Activated B cell treated with CpG ODN at 0.5 μM for 24 hours (primary cell): ENCODE results near the gene TCERG1. TPM values are rescaled to one million over a fixed set of nuclear protein-coding genes. Genes with fewer than 3 reads are reported as not detected.

Source experiments
- ATAC-seq: fragments of 200-7000 bp; cut with Tn5 transposase; one replicate; pipeline ENCODE4 v1.10.0; 2021; ENCODE audit warnings: low read depth, mild to moderate bottlenecking, moderate library complexity
- CTCF ChIA-PET: fragments of 350-600 bp; sonication (Branson Sonifier 250); formaldehyde crosslinking; loops from one replicate; lab custom pipeline; 2021; ENCODE audit warnings: antibody characterized with exemption; lab: Charles Lee
- POLR2A ChIA-PET: fragments of 350-600 bp; sonication (Branson Sonifier 250); formaldehyde crosslinking; loops from one replicate; lab custom pipeline; 2021; ENCODE audit warnings: antibody characterized with exemption; lab: Charles Lee
- DNase-seq: peaks from one replicate; pipeline ENCODE4 v3.0.0; 2022
- H3K27ac Mint-ChIP-seq: one replicate; pipeline ENCODE4 v1.8.0; 2020; ENCODE audit warnings: mixed read lengths
- H3K27me3 Mint-ChIP-seq: one replicate; pipeline ENCODE4 v1.8.0; 2021; ENCODE audit warnings: mixed read lengths
- H3K36me3 Mint-ChIP-seq: one replicate; pipeline ENCODE4 v1.8.0; 2021; ENCODE audit warnings: low read depth, mixed read lengths
- H3K4me1 Mint-ChIP-seq: one replicate; pipeline ENCODE4 v1.8.0; 2021; ENCODE audit warnings: mixed read lengths
- H3K4me3 Mint-ChIP-seq: one replicate; pipeline ENCODE4 v1.8.0; 2020; ENCODE audit warnings: mild to moderate bottlenecking, mixed read lengths
- H3K9me3 Mint-ChIP-seq: one replicate; pipeline ENCODE4 v1.8.0; 2020; ENCODE audit warnings: mixed read lengths
- intact Hi-C: fragments of 100-400 bp; cut with micrococcal nuclease; formaldehyde crosslinking; loops from one replicate; pipeline ENCODE4 v1.15.1; 2024
- total RNA-seq: library from RNA; stranded (reverse); gene quantifications from 2 replicates; pipeline ENCODE4 v1.2.3, GENCODE V29; 2022
- TF ChIP-seq, protein P1 (sequence below): fragments of 200-600 bp; IDR thresholded peaks from one replicate; pipeline ENCODE4 v1.8.0; 2022; ENCODE audit warnings: antibody characterized with exemption, mild to moderate bottlenecking

Gene TCERG1
- total RNA-seq, 1 donor from 2014 or later, result 114 TPM

DNA sequence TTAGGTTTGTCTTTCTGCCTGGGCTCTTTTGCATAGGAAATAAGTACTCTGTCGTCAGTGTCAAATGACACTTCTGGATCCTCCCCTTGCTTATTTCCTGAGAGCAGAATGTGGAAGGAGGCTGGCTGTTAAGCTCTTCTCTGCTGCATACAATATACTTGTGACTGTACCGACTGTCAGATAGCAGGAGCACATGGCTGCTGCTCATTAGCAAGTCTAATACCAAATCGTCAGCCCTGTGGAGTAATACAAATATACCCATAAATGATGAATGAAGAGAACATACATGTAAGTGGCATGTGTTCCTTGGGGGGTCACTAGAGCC is 69.0 kb downstream of the TCERG1 start, which contains the start of gene GPR151:
Gene GPR151, minus strand, starts transcription at position 40 of the 325 bp plus-strand sequence. CDS start 77 bp downstream, outside the sequence.
- no peak within 1 kb of the TSS for H3K27ac Mint-ChIP-seq
- intact Hi-C loops, result no loop called here
- no peak for ATAC-seq
- POLR2A ChIA-PET, result no interaction called here
- no peak for DNase-seq
- TF ChIP-seq, protein P1, sequence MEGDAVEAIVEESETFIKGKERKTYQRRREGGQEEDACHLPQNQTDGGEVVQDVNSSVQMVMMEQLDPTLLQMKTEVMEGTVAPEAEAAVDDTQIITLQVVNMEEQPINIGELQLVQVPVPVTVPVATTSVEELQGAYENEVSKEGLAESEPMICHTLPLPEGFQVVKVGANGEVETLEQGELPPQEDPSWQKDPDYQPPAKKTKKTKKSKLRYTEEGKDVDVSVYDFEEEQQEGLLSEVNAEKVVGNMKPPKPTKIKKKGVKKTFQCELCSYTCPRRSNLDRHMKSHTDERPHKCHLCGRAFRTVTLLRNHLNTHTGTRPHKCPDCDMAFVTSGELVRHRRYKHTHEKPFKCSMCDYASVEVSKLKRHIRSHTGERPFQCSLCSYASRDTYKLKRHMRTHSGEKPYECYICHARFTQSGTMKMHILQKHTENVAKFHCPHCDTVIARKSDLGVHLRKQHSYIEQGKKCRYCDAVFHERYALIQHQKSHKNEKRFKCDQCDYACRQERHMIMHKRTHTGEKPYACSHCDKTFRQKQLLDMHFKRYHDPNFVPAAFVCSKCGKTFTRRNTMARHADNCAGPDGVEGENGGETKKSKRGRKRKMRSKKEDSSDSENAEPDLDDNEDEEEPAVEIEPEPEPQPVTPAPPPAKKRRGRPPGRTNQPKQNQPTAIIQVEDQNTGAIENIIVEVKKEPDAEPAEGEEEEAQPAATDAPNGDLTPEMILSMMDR, result no peak
- H3K36me3 Mint-ChIP-seq, result peaks cover 13% of the 10 kb centered on the region
- peaks cover 3% of the 10 kb centered on the region for H3K4me1 Mint-ChIP-seq
- H3K27me3 Mint-ChIP-seq, result peaks cover 5% of the 10 kb centered on the region
- no peak within 1 kb of the TSS for H3K4me3 Mint-ChIP-seq
- CTCF ChIA-PET, result no interaction called here
- H3K9me3 Mint-ChIP-seq, result no peaks in the 10 kb centered on the region

DNA sequence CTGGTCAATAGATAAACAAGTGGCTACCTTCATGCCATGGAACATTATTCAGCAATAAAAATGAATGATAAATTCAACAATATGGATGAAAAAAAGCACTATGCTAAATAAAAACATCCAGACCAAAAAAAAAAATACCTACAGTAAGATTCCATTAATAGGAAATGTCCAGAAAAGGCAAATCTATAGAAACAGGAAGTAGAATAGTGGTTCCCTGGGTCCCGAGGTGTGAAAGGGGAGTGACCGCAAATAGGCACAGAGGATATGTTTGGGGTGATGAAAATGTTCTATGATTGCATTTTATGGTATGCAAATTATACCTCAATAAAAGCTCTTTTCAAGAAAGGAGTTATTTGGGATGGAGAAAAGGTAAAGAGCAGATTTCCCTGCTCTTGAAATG is 72.4 kb downstream of the TCERG1 start:
- TF ChIP-seq, protein P1, result no peak
- ATAC-seq, result no peak
- Mint-ChIP-seq H3K4me3 (no peak overlapping the region), H3K9me3 (no peaks in the 10 kb centered on the region), H3K4me1 (peaks cover 3% of the 10 kb centered on the region), H3K36me3 (no peaks in the 10 kb centered on the region), H3K27me3 (peaks cover 5% of the 10 kb centered on the region), H3K27ac (no peak overlapping the region)
- no peak for DNase-seq
- CTCF ChIA-PET, result no interaction called here
- POLR2A ChIA-PET, result no interaction called here
- intact Hi-C loops, result no loop called here

DNA sequence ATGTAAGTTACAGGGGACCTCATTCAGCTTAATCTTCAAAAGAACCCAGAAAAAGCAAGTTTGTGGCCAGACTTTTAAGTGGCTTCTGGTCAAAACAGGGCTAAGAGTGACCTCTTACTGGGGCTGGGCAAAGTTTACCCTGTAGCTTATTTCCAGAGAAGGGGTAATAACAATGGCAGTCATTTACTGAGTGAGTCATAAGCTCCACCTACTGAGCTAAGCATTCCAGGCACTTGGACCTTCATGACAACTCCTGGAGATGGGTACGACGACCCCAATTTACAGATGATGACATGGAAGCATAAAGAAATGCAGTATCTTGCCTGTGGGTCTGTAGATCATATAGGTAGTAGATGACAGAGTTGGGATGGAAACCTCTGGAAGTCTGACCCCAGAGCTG is 73.6 kb downstream of the TCERG1 start:
- peaks cover 3% of the 10 kb centered on the region for H3K4me1 Mint-ChIP-seq
- H3K4me3 Mint-ChIP-seq, result no peak overlapping the region
- DNase-seq (no peak), ATAC-seq (no peak)
- ChIA-PET CTCF (interaction anchor here (1.1 kb wide), 2 partner anchors 13 to 15 kb away, joined by 3 to 7 read pairs; no protein-coding TSS in a partner anchor), POLR2A (no interaction called here)
- TF ChIP-seq, protein P1, result no peak
- intact Hi-C loops, result no loop called here
- H3K27ac Mint-ChIP-seq, result no peak overlapping the region
- no peaks in the 10 kb centered on the region for H3K9me3 Mint-ChIP-seq
- no peaks in the 10 kb centered on the region for H3K36me3 Mint-ChIP-seq
- H3K27me3 Mint-ChIP-seq, result peaks cover 5% of the 10 kb centered on the region

DNA sequence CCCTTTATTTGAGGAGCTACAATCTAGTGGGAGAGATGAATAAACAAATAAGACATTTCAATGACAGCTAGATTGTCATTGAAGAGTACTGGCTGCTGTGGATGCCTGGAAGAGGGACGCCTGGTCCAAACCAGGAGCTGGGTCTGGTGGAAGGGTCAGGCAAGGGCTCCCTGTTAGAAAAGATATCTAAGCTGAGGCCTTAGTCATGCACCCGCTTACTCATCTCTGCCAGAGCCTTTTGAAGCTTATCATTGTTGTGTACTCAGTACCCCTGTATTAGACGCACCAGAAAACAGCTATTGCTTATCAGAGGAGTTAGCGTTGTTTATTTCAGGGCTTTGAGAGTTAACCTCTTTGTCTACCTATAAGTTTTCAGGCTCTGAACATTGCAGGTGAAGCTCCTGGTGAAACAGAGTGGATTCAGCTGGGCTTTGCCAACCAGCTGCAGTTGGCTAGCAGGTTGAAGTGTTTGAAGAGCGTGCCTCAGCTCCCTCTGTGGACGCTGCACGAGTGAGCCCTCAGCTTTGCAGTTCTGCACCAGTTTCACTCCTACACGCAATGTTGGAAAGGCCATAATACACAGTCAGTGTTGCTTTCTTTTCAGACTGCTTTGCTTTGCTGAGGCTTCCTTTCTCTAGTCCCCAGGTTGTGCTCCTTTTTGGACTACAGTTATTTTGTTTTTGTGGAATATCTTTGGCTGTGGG is 74.4 kb downstream of the TCERG1 start:
- DNase-seq (no peak), ATAC-seq (no peak)
- H3K4me1 Mint-ChIP-seq, result no peaks in the 10 kb centered on the region
- H3K27me3 Mint-ChIP-seq, result peaks cover 5% of the 10 kb centered on the region
- H3K9me3 Mint-ChIP-seq, result no peaks in the 10 kb centered on the region
- POLR2A ChIA-PET, result no interaction called here
- H3K27ac Mint-ChIP-seq, result no peak overlapping the region
- TF ChIP-seq, protein P1, result no peak
- H3K36me3 Mint-ChIP-seq, result no peaks in the 10 kb centered on the region
- CTCF ChIA-PET, result interaction anchor here (1.1 kb wide), 2 partner anchors 12 to 14 kb away, joined by 3 to 7 read pairs; no protein-coding TSS in a partner anchor
- H3K4me3 Mint-ChIP-seq, result no peak overlapping the region
- intact Hi-C loops, result no loop called here

DNA sequence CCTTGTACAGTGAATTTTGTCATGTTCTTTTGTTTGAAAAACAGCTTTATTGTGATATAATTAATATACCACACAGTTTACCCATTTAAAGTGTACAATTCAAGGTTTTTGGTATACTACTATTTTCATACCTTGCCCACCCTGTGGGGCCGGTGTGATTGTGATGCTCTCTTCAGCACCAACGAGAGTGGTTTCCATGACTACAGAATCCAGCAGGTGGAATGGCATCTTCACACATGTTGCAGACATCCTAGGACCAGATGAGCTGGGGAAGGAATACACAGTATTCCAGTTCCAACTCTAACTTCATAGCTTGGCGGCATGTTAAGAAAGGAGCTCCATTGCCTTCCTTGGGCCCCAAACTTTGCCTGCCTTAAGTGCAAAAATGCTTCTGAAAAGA is 76.6 kb downstream of the TCERG1 start:
- H3K9me3 Mint-ChIP-seq, result no peaks in the 10 kb centered on the region
- DNase-seq (no peak), ATAC-seq (no peak)
- intact Hi-C loops, result no loop called here
- H3K27me3 Mint-ChIP-seq, result peaks cover 5% of the 10 kb centered on the region
- no peaks in the 10 kb centered on the region for H3K4me1 Mint-ChIP-seq
- H3K4me3 Mint-ChIP-seq, result no peak overlapping the region
- H3K27ac Mint-ChIP-seq, result no peak overlapping the region
- TF ChIP-seq, protein P1, result no peak
- no peaks in the 10 kb centered on the region for H3K36me3 Mint-ChIP-seq
- POLR2A ChIA-PET, result no interaction called here
- CTCF ChIA-PET, result interaction anchor here (1.6 kb wide), 1 partner anchor 10 kb away, joined by 4 read pairs; no protein-coding TSS in a partner anchor
